Right forelimb (tissue), 1 donor: ENCODE results near the gene SLC8A3.

Source experiments
- DNase-seq: peaks from one replicate; pipeline ENCODE4 v3.0.0-alpha.2; 2018

Gene SLC8A3

DNA sequence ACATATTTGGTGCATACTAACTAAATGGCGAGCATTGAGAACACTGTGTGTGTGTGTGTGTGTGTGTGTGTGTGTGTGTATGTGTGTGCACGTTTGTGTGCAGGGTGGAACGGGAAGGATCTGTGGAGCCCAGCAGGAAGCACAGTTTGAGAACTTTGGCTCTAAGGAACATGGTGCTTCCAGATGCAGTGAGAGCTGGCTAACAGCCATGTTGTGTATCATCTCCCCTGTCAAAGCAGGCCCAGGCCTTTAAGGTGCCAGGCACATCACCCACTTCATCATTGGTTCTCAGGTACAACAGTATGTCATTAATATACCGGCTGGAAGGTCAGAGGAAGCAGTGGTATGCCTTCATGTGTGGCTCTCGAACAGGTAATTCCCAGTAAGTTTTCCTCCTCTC, 72.5 kb downstream of the SLC8A3 start:
- no peak for DNase-seq

DNA sequence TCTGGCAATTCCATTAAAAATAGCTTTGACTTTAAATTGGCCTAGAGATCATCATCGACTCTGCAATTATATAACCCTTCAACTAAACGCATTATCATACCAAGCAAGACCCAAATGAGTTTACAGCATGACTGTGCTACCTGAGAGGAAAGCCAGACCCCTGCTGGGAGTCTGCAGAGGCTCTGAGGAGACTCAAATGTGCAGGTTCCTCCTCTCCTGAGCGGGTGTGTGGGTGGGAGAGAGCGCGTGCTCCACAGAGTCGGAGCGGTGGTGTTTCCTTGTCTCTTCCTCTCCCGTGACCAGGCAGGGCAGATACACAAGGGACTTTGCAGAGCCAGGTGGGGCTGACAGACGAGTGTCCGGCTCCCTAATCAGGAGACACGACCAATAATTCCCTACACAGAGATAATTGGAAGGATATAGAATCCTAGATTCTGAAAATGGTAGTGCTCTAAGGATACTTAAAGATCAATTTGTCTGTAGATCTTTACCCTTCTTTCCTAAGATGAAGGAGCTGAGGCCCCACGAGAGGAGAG, 74.1 kb downstream of the SLC8A3 start:
- no peak for DNase-seq

DNA sequence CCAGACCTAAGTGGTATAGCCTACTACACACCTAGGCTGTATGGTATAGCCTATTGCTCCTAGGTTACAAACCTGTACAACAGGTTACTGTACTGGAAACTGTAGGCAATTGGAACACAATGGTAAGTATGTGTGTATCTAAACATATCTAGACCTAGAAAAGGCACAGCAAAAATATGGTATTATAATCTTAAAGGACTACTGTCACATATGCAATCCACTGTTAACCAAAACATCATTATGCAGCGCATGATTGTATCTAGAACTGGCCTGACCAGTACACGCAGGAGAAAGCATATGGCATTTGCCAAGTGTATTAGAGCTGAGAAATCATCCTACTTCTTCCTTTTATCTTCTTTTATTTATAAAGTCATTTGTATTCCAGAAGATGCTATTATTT, 75.5 kb downstream of the SLC8A3 start:
- DNase-seq = no peak

DNA sequence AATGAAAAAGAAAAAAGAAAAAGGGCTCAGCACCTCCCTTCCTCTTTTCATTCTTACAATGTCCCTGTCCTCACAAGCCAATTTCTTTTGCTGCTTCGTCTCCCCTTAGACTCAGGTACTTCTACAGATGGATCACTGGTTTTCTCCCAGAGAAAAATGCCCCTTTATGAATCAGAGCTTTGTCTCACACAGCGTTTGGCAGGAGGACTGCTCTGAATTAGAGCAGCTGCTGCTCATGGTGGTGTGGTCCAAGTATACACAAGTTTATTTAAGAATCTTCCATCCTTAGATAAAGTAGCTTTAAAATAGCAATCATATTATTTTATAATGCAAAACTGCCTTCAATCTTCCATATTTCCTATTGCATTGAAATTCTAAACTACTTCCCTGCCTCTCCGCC, 80.3 kb downstream of the SLC8A3 start:
- no peak for DNase-seq

DNA sequence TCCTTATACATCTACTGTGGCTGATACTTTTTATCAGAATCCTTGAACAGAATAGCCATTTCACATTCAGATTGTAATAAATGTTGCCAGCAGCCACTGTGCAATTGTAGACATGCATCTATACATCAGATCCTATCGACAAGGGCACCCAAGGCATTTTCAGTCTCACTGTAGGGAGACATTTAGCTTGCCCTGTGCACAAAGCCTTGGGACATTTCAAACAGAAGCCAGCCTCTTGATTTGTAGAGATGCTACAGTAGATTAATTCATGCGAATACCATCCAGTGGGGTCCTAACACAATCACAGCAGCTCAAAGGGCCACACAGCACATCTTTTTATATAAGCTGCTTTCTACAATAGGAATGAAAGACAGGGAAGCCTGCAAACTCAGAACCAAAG, 81.4 kb downstream of the SLC8A3 start:
- no peak for DNase-seq

DNA sequence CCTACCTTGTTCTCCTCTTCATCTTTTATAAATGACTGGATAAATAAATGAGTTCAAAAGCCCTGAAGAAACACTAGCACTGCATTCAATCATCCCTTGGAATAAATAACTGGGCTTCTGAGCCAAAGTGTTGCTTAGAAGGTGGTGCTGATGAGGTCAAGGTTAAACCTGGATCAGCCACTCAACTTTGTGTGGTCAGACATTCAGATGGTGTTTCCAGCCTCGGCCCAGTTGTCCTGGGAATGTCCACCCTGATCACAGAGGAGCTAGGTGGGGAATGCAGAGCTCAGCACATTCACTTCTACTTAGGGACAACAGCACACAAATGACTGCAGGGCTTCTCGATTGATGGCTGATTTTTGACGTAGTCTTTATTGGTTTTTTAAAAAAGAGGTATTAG, 88.7 kb downstream of the SLC8A3 start:
- no peak for DNase-seq

DNA sequence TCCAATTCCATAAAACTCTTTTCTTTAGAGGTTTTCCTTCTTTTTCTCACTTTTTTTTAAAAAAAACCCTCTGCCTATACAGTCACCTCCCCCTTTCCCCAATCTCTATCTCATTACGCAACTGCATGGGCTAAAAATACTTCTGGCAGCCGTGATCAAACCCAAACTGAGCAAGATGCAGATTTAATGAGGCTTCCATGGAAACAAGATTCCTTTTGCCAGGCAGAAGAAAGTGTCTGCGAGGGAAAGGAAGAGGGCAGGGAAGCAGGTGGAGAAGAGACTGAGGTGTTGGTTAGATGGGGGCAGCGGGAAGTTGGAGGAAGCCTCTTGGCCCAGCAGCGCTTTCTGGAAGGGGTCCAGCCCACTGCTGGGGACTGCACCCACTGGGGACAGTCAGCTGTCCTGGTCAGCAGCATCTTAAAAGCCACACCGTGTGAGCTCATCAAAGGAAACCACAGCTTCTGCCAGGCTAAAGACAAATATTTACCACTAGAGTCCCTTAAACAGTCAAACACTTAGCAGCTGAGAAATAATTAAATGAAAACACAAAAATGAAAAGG, 90.4 kb downstream of the SLC8A3 start:
- DNase-seq = no peak

DNA sequence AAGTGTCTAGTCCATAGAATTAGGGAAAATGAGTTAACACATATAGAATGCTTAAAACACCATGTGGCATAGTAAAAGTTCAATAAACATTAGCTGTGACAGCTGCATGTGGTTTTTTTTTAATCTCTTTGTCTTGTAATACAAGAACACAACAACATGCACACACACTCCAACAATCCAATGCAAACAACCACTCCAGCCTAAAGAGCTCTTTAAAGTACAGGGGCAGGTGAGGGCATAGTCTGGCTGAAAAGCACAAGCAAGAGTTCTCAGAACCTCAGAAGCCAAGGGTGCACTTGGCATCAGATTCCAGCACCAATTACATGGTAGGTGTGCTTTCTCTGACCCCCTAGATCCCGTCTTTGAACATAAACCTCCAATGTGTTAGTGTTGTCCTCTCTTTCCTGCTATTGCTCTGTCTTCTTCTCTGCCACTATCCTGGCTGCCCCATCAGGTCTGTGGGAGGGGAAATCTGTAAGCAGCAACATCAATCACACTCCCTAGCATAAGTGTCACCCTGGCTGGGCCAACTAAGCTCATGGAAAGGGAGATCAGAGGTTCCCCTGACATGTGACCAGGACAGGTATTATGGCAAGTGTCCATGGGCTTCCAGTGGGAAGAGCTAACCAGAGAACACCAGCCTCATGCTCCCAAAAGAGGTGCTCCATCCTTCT, 91.0 kb downstream of the SLC8A3 start:
- no peak for DNase-seq

DNA sequence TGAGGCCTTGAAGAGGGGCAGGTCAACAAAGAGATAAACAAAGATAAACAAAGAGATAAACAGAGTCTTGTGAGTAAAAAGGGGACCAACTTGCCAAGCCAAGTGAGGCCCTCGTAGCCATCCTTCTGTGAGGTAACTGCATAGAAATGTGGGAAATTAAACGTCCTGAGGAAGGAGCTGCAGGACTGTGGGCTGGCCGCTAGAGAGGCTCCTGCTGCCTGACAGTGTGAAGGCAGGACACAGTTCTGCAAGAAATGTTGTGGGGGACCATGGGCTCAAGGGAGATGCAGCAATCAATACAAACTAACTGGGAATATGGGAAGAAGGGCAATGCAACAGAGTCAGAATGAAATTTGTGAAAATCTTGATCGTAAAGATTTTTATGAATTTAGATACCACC, 91.9 kb downstream of the SLC8A3 start:
- DNase-seq = no peak

DNA sequence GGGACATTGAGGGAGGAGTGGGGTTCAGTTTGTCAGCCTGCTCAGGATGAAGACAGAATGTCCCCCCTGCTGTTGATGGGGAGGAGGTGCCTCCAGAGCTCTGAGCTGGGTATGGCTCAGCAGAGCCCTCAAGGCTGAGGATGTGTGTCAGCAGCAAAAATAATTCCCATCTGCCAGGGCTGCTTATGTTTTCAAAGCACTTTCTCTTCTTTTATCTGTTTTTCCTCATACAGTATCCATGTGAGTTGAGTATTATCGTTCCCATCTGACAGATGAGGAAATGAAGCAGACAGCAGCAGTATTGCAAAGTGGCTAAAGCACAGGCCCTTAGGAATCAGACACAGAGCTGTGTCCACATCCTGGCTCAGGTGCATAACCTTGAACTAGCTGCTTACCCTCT, 94.1 kb downstream of the SLC8A3 start:
- DNase-seq = no peak

DNA sequence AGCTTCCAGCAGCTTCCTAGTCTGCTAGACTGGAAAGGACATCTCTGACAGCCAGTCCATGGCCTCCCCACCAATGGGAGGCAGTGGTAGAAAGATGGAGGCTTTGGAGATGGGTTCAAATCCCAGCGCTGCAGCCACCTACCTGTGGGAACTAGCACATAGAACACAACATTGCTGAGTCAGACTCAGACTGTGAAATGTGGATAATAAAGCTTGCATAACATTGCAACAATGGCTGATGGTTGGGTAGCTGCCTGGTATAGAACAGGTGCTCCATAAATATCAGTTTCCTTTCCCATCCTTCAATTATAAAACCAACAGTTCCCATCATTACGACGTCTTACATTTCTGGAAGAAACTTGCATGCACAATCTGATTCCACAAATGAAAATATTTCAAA, 94.6 kb downstream of the SLC8A3 start:
- DNase-seq = no peak

DNA sequence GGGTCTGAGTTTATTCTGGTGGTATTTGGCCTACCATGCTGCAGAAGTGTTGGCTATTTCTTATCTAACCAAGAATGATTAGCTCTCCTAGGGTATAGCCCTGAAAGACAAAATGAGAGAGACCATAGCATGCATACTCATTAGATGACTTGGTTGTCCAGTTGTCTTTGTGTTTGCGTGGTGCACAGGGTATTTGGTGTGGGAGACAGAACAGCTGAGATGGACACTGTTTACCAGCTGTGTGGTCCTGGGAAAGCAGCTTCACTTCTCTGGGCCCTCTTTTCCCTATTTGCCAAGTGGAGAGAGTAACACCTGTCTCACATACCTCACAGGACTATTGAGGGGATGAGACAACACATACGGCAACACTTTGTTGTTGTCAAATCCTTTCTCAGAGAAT, 95.6 kb downstream of the SLC8A3 start:
- no peak for DNase-seq

DNA sequence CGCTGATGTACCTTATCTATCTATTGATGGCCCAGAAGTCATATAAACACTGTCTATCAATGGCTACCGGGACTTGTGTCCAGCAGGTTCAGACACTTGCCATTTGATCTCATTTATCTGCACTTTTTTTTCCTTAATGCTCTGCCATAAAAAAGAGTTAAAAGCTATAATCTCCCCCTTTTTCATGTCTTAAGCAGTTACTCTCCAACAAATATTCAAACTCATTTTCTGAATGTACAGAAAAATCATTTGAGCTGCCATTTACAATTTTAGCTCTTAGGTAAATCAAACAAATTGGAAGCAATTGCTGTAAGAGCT, 101.4 kb downstream of the SLC8A3 start:
- no peak for DNase-seq

DNA sequence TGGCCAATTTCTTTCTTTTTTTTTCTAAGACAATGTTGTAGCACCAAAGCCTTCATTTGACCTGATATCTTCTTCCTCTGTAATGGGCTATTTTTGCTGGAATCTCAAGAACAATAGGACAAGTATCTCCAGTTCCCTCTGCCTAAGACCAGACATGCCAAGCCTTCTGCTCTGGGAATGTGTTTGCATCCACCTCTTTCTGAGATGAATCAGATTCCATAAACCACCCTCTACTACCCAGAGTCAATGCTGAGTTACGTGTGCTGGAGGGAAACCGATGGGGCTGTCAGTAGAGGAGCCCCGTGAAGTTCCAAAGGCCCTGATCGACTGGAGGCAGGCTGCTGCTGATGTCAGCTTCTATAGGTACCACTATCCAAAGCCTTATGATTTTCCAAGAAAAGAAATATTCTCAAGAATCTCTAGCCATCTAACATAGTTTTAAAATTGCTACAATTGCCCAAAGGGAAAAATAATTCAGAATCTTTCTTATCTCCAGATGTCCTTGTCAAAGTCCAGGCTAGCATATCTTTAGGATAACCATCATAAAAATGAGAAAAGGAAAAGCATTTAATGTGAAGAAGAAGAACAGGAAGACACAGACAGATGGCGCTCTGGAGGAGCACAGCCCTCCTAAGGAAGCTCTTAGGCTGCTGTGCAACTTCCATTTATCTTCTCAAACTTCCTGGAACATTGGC, 101.9 kb downstream of the SLC8A3 start:
- no peak for DNase-seq

DNA sequence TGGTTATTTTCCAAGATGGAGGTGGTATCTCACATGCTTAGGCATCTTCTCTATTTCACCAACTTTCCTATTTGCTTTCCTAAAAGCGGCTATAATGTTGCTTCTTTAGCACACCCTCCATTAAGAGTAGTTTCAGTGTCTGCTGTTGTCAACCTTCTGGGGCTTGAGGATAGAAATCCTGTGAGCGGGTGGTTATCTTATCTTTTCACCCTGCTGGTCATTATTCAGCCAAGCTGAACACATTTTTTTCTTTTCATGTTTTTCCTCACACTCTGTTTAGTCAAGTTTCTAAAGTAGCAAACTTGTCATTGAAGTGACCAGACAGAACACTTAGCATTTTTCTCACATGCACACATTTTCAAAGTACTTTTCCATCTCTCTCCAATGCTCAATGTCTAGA, 104.5 kb downstream of the SLC8A3 start:
- DNase-seq = no peak

DNA sequence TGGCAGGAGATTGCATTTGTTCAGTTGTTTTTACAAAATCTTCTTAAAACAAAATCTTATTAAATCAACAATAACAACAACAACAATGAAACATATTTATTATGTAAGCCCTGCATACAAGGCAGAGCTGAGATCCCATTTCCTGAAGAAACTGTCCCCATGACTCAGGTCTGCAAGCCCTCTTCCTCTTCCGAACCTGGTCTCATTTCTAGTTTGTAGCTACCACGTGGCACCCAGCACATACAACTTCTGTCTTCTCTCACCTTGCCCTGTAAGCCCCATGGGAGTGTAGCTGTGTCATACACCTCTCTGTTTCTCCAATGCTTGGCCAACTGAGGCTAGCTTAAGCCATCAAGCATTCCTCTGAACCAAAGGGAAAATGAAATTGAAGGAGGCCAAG, 106.4 kb downstream of the SLC8A3 start:
- no peak for DNase-seq

DNA sequence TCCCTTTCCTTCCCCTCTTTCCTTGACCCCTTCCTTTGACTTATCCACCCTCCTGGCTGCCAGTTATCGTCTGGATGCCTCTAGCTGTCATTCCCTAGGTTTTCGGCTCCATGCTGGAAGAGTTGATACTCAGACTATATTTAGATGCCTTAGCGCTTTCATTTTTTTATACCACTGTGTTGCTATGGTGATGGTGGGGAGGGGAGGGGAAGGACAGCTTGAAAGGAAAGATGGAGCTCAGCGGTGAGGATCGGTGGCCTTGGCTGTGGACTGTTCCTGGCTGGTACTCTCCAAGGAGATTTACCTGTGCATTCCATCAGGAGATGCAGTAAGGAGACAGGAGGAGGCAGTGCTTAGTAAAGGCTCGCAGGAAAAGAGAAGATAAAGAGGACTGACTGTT, 108.7 kb downstream of the SLC8A3 start:
- no peak for DNase-seq

DNA sequence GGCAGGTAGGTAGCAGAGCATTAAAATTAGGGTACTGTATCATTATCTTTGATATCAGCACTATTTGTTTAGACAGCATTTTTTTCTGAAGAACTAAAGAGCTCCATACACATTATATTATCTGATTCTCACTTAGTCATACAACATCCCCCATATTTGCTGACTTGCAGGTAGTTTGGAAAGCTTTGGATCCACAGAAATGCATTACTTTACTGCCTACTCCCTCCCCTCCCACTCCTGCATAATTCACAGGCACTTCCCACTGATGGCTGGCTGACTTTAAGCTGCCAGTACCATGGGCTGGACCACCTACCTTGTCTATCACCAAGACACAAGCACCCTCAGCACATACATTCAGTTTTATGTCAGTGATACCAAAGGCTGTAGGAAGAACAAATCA, 110.4 kb downstream of the SLC8A3 start:
- no peak for DNase-seq

DNA sequence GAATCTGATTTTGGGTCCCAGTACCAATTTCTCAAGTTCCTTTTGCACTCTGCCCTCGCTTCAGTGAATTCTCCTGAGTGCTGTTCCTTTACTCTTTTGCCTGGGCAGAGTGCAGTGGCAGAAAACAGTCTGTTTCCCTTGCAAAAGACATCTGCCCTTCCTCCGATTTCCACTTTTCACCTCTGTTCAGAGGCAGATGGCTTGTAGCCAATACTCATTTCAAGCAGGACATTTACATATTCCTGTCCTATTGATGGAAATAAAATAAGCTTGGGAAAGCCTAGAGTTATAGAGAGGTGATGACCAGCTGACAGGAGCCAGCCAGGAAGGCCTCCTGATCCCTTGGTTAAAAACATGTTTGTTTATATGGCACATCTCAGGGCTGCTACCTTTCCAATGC, 111.0 kb downstream of the SLC8A3 start:
- no peak for DNase-seq

DNA sequence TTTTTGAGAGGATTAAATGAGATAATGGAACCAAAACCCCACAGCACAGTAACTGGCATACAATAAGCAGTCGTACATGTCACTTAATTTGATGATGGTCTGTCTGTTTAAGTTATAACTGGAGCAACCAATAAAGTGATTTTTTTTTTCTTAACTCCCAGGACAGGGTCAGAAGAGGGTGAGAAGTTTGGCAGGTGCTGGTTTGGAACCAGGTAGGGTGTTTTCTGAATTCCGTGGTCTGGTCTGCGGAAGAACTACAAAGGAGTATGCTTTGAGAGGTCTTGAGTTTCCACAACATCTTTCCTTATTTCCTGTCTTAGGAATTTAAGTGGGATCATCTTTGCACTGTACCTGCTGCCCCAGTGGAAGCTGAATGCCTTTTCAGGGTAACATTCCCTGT, 111.7 kb downstream of the SLC8A3 start:
- no peak for DNase-seq

DNA sequence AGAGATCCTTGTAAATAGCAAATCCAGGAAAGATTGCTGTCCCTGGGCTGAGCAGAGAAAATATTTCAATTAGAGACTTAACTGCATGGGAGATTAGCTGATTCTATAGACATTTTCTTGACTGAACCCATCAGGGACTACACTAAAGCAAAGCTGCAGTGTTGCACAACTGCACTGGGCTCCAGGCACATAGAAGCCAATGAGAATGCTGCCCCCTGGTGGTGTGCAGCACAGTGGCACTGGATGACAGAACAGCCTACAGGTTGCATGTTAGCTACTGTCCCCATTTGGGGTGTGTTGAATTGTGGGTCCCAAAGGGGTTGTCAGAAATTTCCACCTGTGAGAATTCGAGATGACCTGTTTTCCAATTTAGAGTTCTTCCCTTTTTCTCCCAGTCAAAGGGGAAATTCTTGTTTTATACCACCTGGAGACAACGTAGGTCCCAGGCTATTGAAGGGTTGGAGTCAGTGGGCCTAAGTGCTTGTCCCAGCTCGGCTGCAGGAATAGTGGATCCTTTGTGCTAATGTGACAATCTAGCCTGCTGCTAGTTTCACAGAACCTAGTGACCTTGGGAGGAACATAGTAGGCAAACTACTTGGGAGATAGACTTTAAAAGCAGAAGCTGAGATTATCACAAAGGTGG, 114.7 kb downstream of the SLC8A3 start:
- DNase-seq = peak; percentile 52

DNA sequence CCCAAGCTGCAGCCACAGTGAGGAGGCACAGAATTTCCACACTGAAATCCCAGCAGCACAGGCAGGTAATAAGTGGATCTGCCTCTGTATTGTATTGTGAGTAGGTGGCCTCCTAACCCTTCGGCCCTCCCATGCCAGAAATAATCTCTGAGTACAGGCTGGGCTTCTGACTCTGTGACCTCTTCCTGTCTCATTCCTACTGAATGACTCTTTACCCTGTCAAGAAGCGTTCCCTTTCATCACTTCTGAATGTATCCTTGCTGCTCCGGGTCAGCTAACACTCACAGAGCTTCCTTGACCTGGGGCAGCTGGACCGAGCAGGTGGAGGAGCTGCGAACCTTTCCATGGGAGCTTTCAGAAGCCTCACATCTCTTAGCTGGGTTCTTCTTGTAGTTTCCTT, 119.6 kb downstream of the SLC8A3 start:
- DNase-seq = no peak

DNA sequence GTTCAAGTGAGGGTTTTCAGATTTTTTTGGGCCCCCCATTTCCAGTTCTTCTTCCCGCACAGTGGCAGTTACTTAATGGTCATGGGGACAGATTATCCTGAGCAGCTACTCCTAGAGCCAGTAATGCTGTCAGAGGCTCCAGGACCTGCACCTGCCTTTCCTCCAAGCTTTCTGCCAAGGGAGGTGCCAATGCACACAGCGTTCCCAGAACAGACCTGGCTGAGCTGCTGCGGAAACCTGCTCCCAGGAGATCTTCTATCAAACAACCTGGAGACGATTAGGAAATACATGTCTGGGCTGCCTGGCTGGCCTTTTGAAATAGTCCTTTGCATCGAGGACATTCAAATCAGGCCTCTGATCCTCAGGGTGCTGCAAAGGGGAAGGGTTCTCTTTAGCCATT, 120.9 kb downstream of the SLC8A3 start:
- no peak for DNase-seq
